GM12878 (cell line): ENCODE measurements around the gene NFATC3. TPM values are rescaled to one million over a fixed set of nuclear protein-coding genes. Genes with fewer than 3 reads are reported as not detected.
A peak's percentile ranks its signal among the peaks of the same experiment; 100 is the strongest.
"Not testable (repeated sequence)": the region's sequence is repeated elsewhere in the genome, so short reads cannot be mapped to it uniquely, and the experiment has no call there.

ENCODE experiments used
- ATAC-seq: fragments of 200-7000 bp; cut with Tn5 transposase; 3 replicates; pipeline ENCODE4 v1.9.1; 2020; ENCODE audit warnings: mild to moderate bottlenecking, moderate library complexity
- BruUV-seq: library from RNA; stranded (reverse); fragments of 400-500 nt; replicated peaks from 2 replicates; lab custom pipeline; 2021; lab: Mats Ljungman, UMichigan
- CTCF ChIA-PET: fragments of 300-600 bp; sonication (Branson Sonifier 250); formaldehyde crosslinking; extraction: SDS; loops from one replicate; lab custom pipeline; 2021; ENCODE audit warnings: inconsistent platforms; lab: Yijun Ruan, JAX
- POLR2A ChIA-PET: fragments of 350-600 bp; formaldehyde crosslinking; extraction: SDS; loops from one replicate; lab custom pipeline; 2021; ENCODE audit warnings: inconsistent platforms; lab: Charles Lee
- RAD21 ChIA-PET: fragments of 300-600 bp; sonication (Branson Sonifier 250); formaldehyde crosslinking; loops from one replicate; lab custom pipeline; 2023; ENCODE audit warnings: antibody characterized with exemption; ENCODE audit not compliant: unreplicated experiment; lab: Charles Lee
- SMC1A ChIA-PET: fragments of 300-600 bp; sonication (Branson Sonifier 250); formaldehyde crosslinking; loops from one replicate; lab custom pipeline; 2023; ENCODE audit not compliant: unreplicated experiment, uncharacterized antibody; lab: Charles Lee
- DNase-seq: peaks from one replicate; pipeline ENCODE4 v3.0.0-alpha.2; 2011; ENCODE audit warnings: low read depth, low spot score
- FAIRE-seq: peaks from 3 replicates; lab custom pipeline; 2011; peaks lifted over from hg19 to GRCh38; lab: Jason Lieb, UNC
- H2AFZ ChIP-seq: 2 replicates; pipeline ENCODE4 v1.6.0; 2011; ENCODE audit warnings: low read depth, low read length, control low read depth; ENCODE audit not compliant: control insufficient read depth
- H3K27ac ChIP-seq: 2 replicates; pipeline ENCODE4 v1.5.1; 2011; ENCODE audit warnings: control low read depth; ENCODE audit not compliant: control insufficient read depth, insufficient read depth
- H3K27me3 ChIP-seq, 2 experiments: replicated peaks in 1 of 2; 2 replicates each; pipeline versions ENCODE4 v1.6.0 to v1.6.1; 2011; ENCODE audit warnings: low read length in 1 of 2; ENCODE audit not compliant: control insufficient read depth in 2 of 2, insufficient read depth in 2 of 2
- H3K36me3 ChIP-seq, 2 experiments: 2 replicates each; pipeline ENCODE4 v1.5.1; 2011; ENCODE audit warnings: low read length in 1 of 2; ENCODE audit not compliant: control insufficient read depth in 2 of 2, insufficient read depth in 2 of 2
- H3K4me1 ChIP-seq: 2 replicates; pipeline ENCODE4 v1.6.1; 2011; ENCODE audit warnings: mild to moderate bottlenecking, low read length, moderate library complexity, mixed read lengths; ENCODE audit not compliant: control insufficient read depth, insufficient read depth
- H3K4me2 ChIP-seq: 2 replicates; pipeline ENCODE4 v1.6.0; 2011; ENCODE audit warnings: control low read depth; ENCODE audit not compliant: control insufficient read depth, insufficient read depth
- H3K4me3 ChIP-seq: fragments of 200-600 bp; sonication (generic); 2 replicates; pipeline ENCODE4 v1.5.1; 2016
- H3K79me2 ChIP-seq: 2 replicates; pipeline ENCODE4 v1.6.0; 2011; ENCODE audit warnings: low read length; ENCODE audit not compliant: control insufficient read depth, insufficient read depth
- H3K9ac ChIP-seq: 2 replicates; pipeline ENCODE4 v1.8.0; 2011; ENCODE audit warnings: low read length, control low read depth, mixed read lengths; ENCODE audit not compliant: control insufficient read depth, insufficient read depth
- H3K9me3 ChIP-seq: replicated peaks from 3 replicates; pipeline ENCODE4 v1.5.1; 2011; ENCODE audit warnings: mild to moderate bottlenecking, low read length; ENCODE audit not compliant: control insufficient read depth, insufficient read depth
- H4K20me1 ChIP-seq: 2 replicates; pipeline ENCODE4 v1.6.0; 2011; ENCODE audit not compliant: control insufficient read depth, insufficient read depth
- BHLHE40 ChIP-seq, 2 experiments: fragments of 450-650 bp in 1 of 2; IDR thresholded peaks; 2 replicates each; pipeline ENCODE4 v1.6.1; 2011 to 2017; ENCODE audit warnings: low read depth in 2 of 2, borderline replicate concordance in 1 of 2, improper control_type of control experiment in 1 of 2, low read length in 1 of 2, mild to moderate bottlenecking in 1 of 2
- CEBPB ChIP-seq, 2 experiments: fragments of 150-350 bp in 1 of 2; IDR thresholded peaks; 2 replicates each; pipeline ENCODE4 v1.6.1; 2012 to 2014; ENCODE audit warnings: low read depth in 2 of 2, low read length in 2 of 2, borderline replicate concordance in 1 of 2, inconsistent platforms in 1 of 2
- CHD1 ChIP-seq: IDR thresholded peaks from 2 replicates; pipeline ENCODE4 v1.6.1; 2012; ENCODE audit warnings: low read depth, low read length, improper control_type of control experiment
- CTCF ChIP-seq, 3 experiments: IDR thresholded peaks in 2 of 3; conservative IDR thresholded peaks in 1 of 3; 2 replicates each; pipeline ENCODE4 v1.5.1; 2011; ENCODE audit warnings: low read depth in 3 of 3, low read length in 3 of 3, mild to moderate bottlenecking in 3 of 3, control low read depth in 2 of 3, moderate library complexity in 2 of 3, inconsistent platforms in 1 of 3, mixed read lengths in 1 of 3; ENCODE audit not compliant: control insufficient read depth in 2 of 3, insufficient read depth in 1 of 3; ENCODE audit errors: extremely low read depth in 1 of 3
- HCFC1 ChIP-seq: fragments of 150-350 bp; IDR thresholded peaks from 2 replicates; pipeline ENCODE4 v1.6.1; 2014; ENCODE audit warnings: low read length
- IKZF2 ChIP-seq, 2 experiments: fragments of 450-650 bp; IDR thresholded peaks; 2 replicates each; pipeline ENCODE4 v1.6.1; 2017; ENCODE audit warnings: mild to moderate bottlenecking in 2 of 2, moderate library complexity in 2 of 2
- JUND ChIP-seq: IDR thresholded peaks from 2 replicates; pipeline ENCODE4 v1.6.1; 2012; ENCODE audit warnings: low read depth, mild to moderate bottlenecking, low read length, improper control_type of control experiment, moderate library complexity
- LARP7 ChIP-seq: fragments of 450-650 bp; IDR thresholded peaks from 2 replicates; pipeline ENCODE4 v1.6.1; 2017; ENCODE audit warnings: mild to moderate bottlenecking
- NFYA ChIP-seq: IDR thresholded peaks from 2 replicates; pipeline ENCODE4 v1.6.1; 2011; ENCODE audit warnings: low read depth, mild to moderate bottlenecking, low read length, improper control_type of control experiment, borderline replicate concordance
- RAD21 ChIP-seq: IDR thresholded peaks from 2 replicates; pipeline ENCODE4 v1.6.1; 2011; ENCODE audit warnings: mild to moderate bottlenecking, low read depth, low read length, moderate library complexity; ENCODE audit not compliant: insufficient read depth
- SREBF1 ChIP-seq: IDR thresholded peaks from 2 replicates; pipeline ENCODE4 v1.6.1; 2012; ENCODE audit warnings: mild to moderate bottlenecking, low read length
- SUPT20H ChIP-seq: IDR thresholded peaks from 2 replicates; pipeline ENCODE4 v1.6.1; 2011; ENCODE audit warnings: low read depth, mild to moderate bottlenecking, low read length, moderate library complexity, borderline replicate concordance; ENCODE audit not compliant: control insufficient read depth
- WGBS: methylation state at CpG from one replicate; pipeline ENCODE4 v1.1.6; 2016; ENCODE audit warnings: low lambda C conversion rate; ENCODE audit not compliant: insufficient replicate concordance, insufficient coverage; ENCODE audit errors: missing lambda C conversion rate; 5-methylcytosine and 5-hydroxymethylcytosine counted together
- in situ Hi-C: fragments of 300-500 bp; cut with MboI; formaldehyde crosslinking; loops from 9 replicates; pipeline ENCODE4 v1.14.3; 2018; ENCODE audit warnings: mixed read lengths
- intact Hi-C: fragments of 100-400 bp; cut with micrococcal nuclease; formaldehyde crosslinking; loops from one replicate; pipeline ENCODE4 v1.14.2; 2022; ENCODE audit not compliant: unreplicated experiment
- polyA plus RNA-seq, 11 experiments: library from polyadenylated mRNA; depleted of rRNA in 4 of 11; unstranded in 6 of 11; stranded (reverse) in 5 of 11; fragments of >200 nt; fragmentation: Nextera tagmentation in 4 of 11; fragmentation: Illumina TruSeq in 1 of 11; extraction: Ambion mirVana in 4 of 11; extraction: Trizol in 1 of 11; gene quantifications; 1 replicate in 1 of 11; 2 replicates in 10 of 11; pipeline versions ENCODE4 v1.2.1 to v1.2.3, GENCODE V29; 2011 to 2016; ENCODE audit warnings: inconsistent platforms in 2 of 11, missing spikeins in 2 of 11, low read depth in 1 of 11
- total RNA-seq, 4 experiments: library from RNA; depleted of rRNA in 3 of 4; stranded (reverse); fragments of >200 nt in 3 of 4; fragmentation: Illumina TruSeq in 1 of 4; extraction: Trizol in 1 of 4; gene quantifications; 2 replicates each; pipeline versions ENCODE4 v1.2.1 to v1.2.3, GENCODE V29; 2013 to 2021

NFATC3 gene
- total and polyA plus RNA-seq, 10 of the 15 experiments (the other 5 are each of a cell fraction or from before 2014, with no cell fraction given) = 4.2 to 37.6 (median 24.9) TPM

- SMC1A ChIA-PET = interaction anchor here (0.8 to 4.8 kb wide), 9 partner anchors 16 to 183 kb away, joined by 3 to 45 read pairs (median 4); no protein-coding TSS in a partner anchor
- BruUV-seq, H3K36me3 ChIP-seq, H3K27me3 ChIP-seq, H3K4me2 ChIP-seq, H3K9ac ChIP-seq, H3K9me3 ChIP-seq, H4K20me1 ChIP-seq, DNase-seq, FAIRE-seq, H3K4me3 ChIP-seq, intact Hi-C loops, H3K27ac ChIP-seq, ATAC-seq, H2AFZ ChIP-seq: not testable (repeated sequence)
- H3K79me2 ChIP-seq = peaks cover 94% of the 10 kb centered on the region
- WGBS = 95% methylated on average over 10 of the region's 10 CpGs
- POLR2A ChIA-PET = interaction anchor here (0.5 to 1.6 kb wide), 5 partner anchors 8 to 223 kb away, joined by 3 to 9 read pairs (median 4); no protein-coding TSS in a partner anchor
- H3K4me1 ChIP-seq = peaks cover 23% of the 10 kb centered on the region
- in situ Hi-C loops = loop anchor here (5.0 kb wide), 1 partner anchor 135 kb away; no protein-coding TSS in a partner anchor
- RAD21 ChIA-PET = interaction anchor here (1.7 to 4.8 kb wide), 5 partner anchors 7 to 138 kb away, joined by 6 to 24 read pairs (median 16); partner anchors contain the start of gene NFATC3
- CTCF ChIA-PET = interaction anchor here (0.6 to 7.6 kb wide), 14 partner anchors 9 to 429 kb away, joined by 3 to 72 read pairs (median 4); partner anchors contain the start of gene SLC7A6
These were observed 7.1 kb downstream of the NFATC3 start for GRCh38 chr16:68092275-68092674.

DNA sequence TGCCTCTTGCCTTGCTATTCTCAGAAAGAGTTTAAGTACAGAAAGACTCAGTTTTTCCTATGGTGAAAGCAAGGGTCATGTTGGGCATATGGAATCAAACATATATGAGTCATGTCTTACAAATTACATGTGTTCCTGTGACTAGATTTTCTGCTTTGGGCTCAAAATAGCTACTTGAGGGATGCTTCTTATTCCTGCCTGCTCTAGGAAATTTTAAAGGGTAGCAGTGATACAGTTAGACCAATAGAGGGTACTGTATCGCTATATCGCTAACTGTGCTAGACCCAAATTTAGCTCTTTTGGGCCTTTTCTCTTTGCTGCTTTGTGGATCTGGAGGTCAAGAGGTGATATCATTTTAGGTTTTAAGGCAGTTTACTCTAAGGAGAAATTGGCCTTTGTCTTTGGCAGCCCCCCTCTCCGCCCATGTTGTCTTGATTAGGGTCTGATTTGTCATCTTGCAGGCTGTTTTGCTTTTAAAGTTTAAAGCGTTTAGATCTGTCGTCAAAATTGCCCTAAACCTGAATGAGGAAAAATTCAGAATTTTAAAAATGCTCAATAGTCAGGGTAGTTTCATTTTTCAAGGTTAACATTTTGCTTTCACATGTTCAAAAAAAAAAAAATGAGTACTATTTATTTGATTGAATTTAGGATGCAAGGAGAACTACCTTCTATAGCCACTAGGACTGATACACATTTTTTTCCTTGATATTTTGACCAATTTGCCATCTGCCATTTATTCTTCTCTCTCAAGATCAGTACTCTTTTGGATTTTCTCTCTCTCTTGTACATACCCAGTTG, 8.8 kb downstream of the NFATC3 start:
- DNase-seq = no peak
- H3K9ac ChIP-seq = no peak overlapping the region
- peaks cover 86% of the 10 kb centered on the region for H3K79me2 ChIP-seq
- H2AFZ ChIP-seq = no peak overlapping the region
- no TSS peak for BruUV-seq
- 94% methylated on average over 5 of the region's 5 CpGs for WGBS
- POLR2A ChIA-PET = interaction anchor here (0.6 to 1.3 kb wide), 6 partner anchors 14 to 235 kb away, joined by 3 to 4 read pairs (median 3); no protein-coding TSS in a partner anchor
- H3K4me2 ChIP-seq = no peak overlapping the region
- H3K27me3 ChIP-seq = no peaks in the 10 kb centered on the region
- H3K4me1 ChIP-seq = peaks cover 23% of the 10 kb centered on the region
- intact Hi-C loops (loop anchor here (2.0 kb wide), 1 partner anchor 135 kb away; no protein-coding TSS in a partner anchor), in situ Hi-C loops (loop anchor here (5.0 kb wide), 1 partner anchor 133 kb away; no protein-coding TSS in a partner anchor)
- CTCF ChIA-PET = interaction anchor here (0.6 to 7.6 kb wide), 25 partner anchors 9 to 780 kb away, joined by 3 to 72 read pairs (median 4); partner anchors contain the start of genes NFATC3 and SLC7A6
- H3K9me3 ChIP-seq = no peaks in the 10 kb centered on the region
- RAD21 ChIA-PET = interaction anchor here (0.7 to 4.8 kb wide), 11 partner anchors 9 to 168 kb away, joined by 3 to 24 read pairs (median 5); partner anchors contain the start of gene NFATC3
- FAIRE-seq = no peak
- no peak overlapping the region for H3K27ac ChIP-seq
- no peaks in the 10 kb centered on the region for H4K20me1 ChIP-seq
- no peaks in the 10 kb centered on the region for H3K36me3 ChIP-seq
- H3K4me3 ChIP-seq = no peak overlapping the region
- peak; percentile 69 for ATAC-seq
- SMC1A ChIA-PET = interaction anchor here (0.7 to 4.8 kb wide), 19 partner anchors 9 to 163 kb away, joined by 3 to 45 read pairs (median 4); partner anchors contain the start of gene NFATC3
- peak; percentile 69 for TF ChIP-seq RAD21
- no peak for TF ChIP-seq SUPT20H
- TF ChIP-seq JUND = no peak
- no peak for TF ChIP-seq CEBPB (IDR thresholded peaks at IDR 0.05; ENCODE audit: borderline replicate concordance in 1 of 2, low read depth in 2 of 2, low read length in 2 of 2)
- no peak for TF ChIP-seq IKZF2 (IDR thresholded peaks at IDR 0.05)
- peak; percentile 38 to 55 (median 48); a peak in 4 of 6 replicates for TF ChIP-seq CTCF (IDR thresholded peaks at IDR 0.05 in 2 of 3, conservative IDR thresholded peaks at IDR 0.05 in 1 of 3; ENCODE audit: control insufficient read depth in 2 of 3, extremely low read depth in 1 of 3, insufficient read depth in 1 of 3, low read depth in 3 of 3, low read length in 3 of 3)
- no peak for TF ChIP-seq BHLHE40 (IDR thresholded peaks at IDR 0.05; ENCODE audit: borderline replicate concordance in 1 of 2, low read depth in 2 of 2, low read length in 1 of 2)
- TF ChIP-seq NFYA = no peak
- TF ChIP-seq HCFC1 = no peak
- TF ChIP-seq CHD1 = no peak
- no peak for TF ChIP-seq LARP7
- no peak for TF ChIP-seq SREBF1
